OCI-LY1 (cell line): ENCODE measurements around the gene UST.

Experiments used
- CTCF ChIP-seq: fragments of 200-600 bp; sonication (generic), shearing (Covaris generic); IDR thresholded peaks from 2 replicates; pipeline ENCODE4 v1.5.1; 2017; ENCODE audit warnings: mild to moderate bottlenecking, antibody characterized with exemption, low read length, moderate library complexity, mixed read lengths
- EZH2 ChIP-seq: fragments of 200-600 bp; sonication (generic), shearing (Covaris generic); IDR thresholded peaks from 2 replicates; pipeline ENCODE4 v1.8.0; 2017; ENCODE audit warnings: borderline replicate concordance, mixed run types, mild to moderate bottlenecking, antibody characterized with exemption, low read length, moderate library complexity, mixed read lengths

GRCh38 chr6:149006671-149007070, 259.8 kb downstream of the UST start:
- TF ChIP-seq CTCF (no peak), EZH2 (no peak)
